ENCODE data around the gene SFXN3. TPM values are rescaled to one million over a fixed set of nuclear protein-coding genes. Genes with fewer than 3 reads are reported as not detected.
A peak's percentile ranks its signal among the peaks of the same experiment; 100 is the strongest.

The SFXN3 gene
- polyA plus RNA-seq, 3 donors: 21.3 to 152 (median 24.2) TPM

DNA sequence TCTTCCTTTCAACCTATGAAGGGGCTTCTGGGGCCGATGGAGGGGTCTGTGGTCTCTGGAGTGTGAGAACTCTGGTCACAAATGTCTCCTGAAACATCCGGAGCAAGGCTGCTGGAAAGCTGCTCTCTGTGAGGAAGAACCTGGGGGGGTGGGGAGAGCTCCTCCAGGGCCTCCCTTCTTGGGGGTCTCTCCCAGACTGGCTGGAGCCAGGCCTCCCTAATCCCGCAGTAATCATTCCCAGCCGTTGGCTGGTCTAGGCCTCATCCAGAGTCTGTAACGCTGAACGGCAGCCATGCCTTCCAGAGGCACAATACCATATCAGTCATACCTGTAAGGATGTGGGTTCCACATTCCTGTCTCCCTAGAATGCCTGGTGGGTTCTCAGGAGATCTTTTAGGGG lies 35.9 kb upstream of the SFXN3 start:
- no peak overlapping the region for H3K9ac ChIP-seq (ENCODE audit: insufficient read depth, low read length, poor library complexity, severe bottlenecking)
- no peaks in the 10 kb centered on the region for H4K20me1 ChIP-seq (ENCODE audit: insufficient read depth, low read length)
- peaks cover 25% of the 10 kb centered on the region for H3K4me1 Mint-ChIP-seq
- no peaks in the 10 kb centered on the region for H3K9me3 ChIP-seq (replicated peaks in 1 of 2; ENCODE audit: control insufficient read depth in 1 of 2, insufficient read depth in 1 of 2, low read length in 2 of 2)
- TF ChIP-seq, protein P1, sequence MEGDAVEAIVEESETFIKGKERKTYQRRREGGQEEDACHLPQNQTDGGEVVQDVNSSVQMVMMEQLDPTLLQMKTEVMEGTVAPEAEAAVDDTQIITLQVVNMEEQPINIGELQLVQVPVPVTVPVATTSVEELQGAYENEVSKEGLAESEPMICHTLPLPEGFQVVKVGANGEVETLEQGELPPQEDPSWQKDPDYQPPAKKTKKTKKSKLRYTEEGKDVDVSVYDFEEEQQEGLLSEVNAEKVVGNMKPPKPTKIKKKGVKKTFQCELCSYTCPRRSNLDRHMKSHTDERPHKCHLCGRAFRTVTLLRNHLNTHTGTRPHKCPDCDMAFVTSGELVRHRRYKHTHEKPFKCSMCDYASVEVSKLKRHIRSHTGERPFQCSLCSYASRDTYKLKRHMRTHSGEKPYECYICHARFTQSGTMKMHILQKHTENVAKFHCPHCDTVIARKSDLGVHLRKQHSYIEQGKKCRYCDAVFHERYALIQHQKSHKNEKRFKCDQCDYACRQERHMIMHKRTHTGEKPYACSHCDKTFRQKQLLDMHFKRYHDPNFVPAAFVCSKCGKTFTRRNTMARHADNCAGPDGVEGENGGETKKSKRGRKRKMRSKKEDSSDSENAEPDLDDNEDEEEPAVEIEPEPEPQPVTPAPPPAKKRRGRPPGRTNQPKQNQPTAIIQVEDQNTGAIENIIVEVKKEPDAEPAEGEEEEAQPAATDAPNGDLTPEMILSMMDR (IDR thresholded peaks at IDR 0.05): no peak
- H3K27me3 ChIP-seq (ENCODE audit: control insufficient read depth in 2 of 2, insufficient read depth in 2 of 2, low read length in 2 of 2): no peaks in the 10 kb centered on the region
- no peak overlapping the region for H3K27ac ChIP-seq (ENCODE audit: low read depth in 1 of 2, low read length in 2 of 2)
- peaks cover 25 to 31% of the 10 kb centered on the region in 2 donors for H3K36me3 Mint-ChIP-seq
- H3K4me3 Mint-ChIP-seq: no peak overlapping the region
- intact Hi-C loops (cut with micrococcal nuclease): no loop called here
- no peak overlapping the region for H3K4me3 ChIP-seq (replicated peaks in 1 of 3; ENCODE audit: low read depth in 2 of 3, low read length in 3 of 3)
- peaks cover 2 to 3% (median 3%) of the 10 kb centered on the region in 3 donors for H3K27me3 Mint-ChIP-seq (ENCODE audit: low read depth in 3 of 3)
- no peak overlapping the region for H3K4me2 ChIP-seq (replicated peaks; ENCODE audit: extremely low read depth, low read length, poor library complexity, severe bottlenecking)
- H3K36me3 ChIP-seq (replicated peaks in 1 of 2; ENCODE audit: control insufficient read depth in 1 of 2, insufficient read depth in 2 of 2, low read length in 2 of 2): peaks cover 14 to 23% of the 10 kb centered on the region in 2 donors
- no peak overlapping the region for H2AFZ ChIP-seq (ENCODE audit: insufficient read depth, low read depth, low read length, poor library complexity, severe bottlenecking)
- no peaks in the 10 kb centered on the region for H3K9me3 Mint-ChIP-seq
- no peak overlapping the region for H3K27ac Mint-ChIP-seq
- H3K4me1 ChIP-seq (ENCODE audit: control insufficient read depth in 1 of 2, insufficient read depth in 2 of 2, low read length in 2 of 2): peaks cover 25 to 38% of the 10 kb centered on the region in 2 donors
- 95% methylated on average over 3 of the region's 6 CpGs for WGBS (ENCODE audit: insufficient coverage)
- DNase-seq: no peak
- H3K79me2 ChIP-seq (ENCODE audit: insufficient read depth, low read length): no peaks in the 10 kb centered on the region

DNA sequence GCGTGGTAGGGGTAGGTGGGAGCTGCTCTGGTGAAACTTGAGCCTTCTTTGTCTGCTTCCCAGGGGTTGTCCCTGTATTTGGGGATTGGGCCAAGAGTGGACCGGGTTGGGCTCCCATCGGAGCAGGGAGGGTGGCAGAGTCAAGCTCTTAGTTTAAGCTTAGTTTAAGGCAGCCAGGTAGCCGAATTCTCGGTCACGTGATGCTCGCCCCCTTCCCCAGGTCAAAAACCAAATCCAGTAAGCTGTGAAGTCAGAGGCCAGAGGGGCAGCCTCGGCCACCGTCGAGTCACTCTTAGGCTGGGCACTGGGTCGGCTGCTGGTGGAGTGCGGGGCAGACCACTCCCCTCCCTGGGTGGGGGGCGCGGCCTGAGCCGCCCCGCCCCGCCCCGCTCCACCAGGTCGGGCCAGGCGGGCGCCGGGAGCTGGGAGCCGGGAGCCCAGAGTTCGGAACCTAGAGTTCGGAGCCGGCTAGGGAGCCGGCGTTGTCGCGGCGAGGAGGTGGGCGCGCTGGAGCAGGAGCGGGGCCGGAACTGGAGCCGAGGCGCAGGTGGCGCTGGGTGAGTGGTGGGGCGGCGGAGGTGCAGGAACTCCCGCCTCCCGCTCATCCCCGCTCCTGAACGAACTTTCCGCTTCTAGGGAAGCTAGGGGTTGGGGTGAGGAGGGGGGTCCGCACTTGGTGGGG lies 34.2 kb upstream of the SFXN3 start:
- Histone ChIP-seq H2AFZ (ENCODE audit: insufficient read depth, low read depth, low read length, poor library complexity, severe bottlenecking) (peak overlapping the region; percentile 94), H4K20me1 (ENCODE audit: insufficient read depth, low read length) (no peaks in the 10 kb centered on the region), H3K4me1 (ENCODE audit: control insufficient read depth in 1 of 2, insufficient read depth in 2 of 2, low read length in 2 of 2) (peaks cover 35 to 52% of the 10 kb centered on the region in 2 donors), H3K36me3 (replicated peaks in 1 of 2; ENCODE audit: control insufficient read depth in 1 of 2, insufficient read depth in 2 of 2, low read length in 2 of 2) (peaks cover 3 to 9% of the 10 kb centered on the region in 2 donors), H3K9me3 (replicated peaks in 1 of 2; ENCODE audit: control insufficient read depth in 1 of 2, insufficient read depth in 1 of 2, low read length in 2 of 2) (no peaks in the 10 kb centered on the region), H3K9ac (ENCODE audit: insufficient read depth, low read length, poor library complexity, severe bottlenecking) (peak overlapping the region; percentile 86), H3K79me2 (ENCODE audit: insufficient read depth, low read length) (peaks cover 5% of the 10 kb centered on the region), H3K4me2 (replicated peaks; ENCODE audit: extremely low read depth, low read length, poor library complexity, severe bottlenecking) (peak overlapping the region; percentile 85), H3K27me3 (ENCODE audit: control insufficient read depth in 2 of 2, insufficient read depth in 2 of 2, low read length in 2 of 2) (no peaks in the 10 kb centered on the region), H3K27ac (ENCODE audit: low read depth in 1 of 2, low read length in 2 of 2) (peak overlapping the region in 1 of 2 donors; percentile 48), H3K4me3 (replicated peaks in 1 of 3; ENCODE audit: low read depth in 2 of 3, low read length in 3 of 3) (peak overlapping the region; percentile 74 to 92 (median 88))
- TF ChIP-seq, protein P1 (IDR thresholded peaks at IDR 0.05): no peak
- peaks cover 39% of the 10 kb centered on the region for H3K4me1 Mint-ChIP-seq
- 3% methylated on average over 43 of the region's 46 CpGs for WGBS (ENCODE audit: insufficient coverage)
- H3K4me3 Mint-ChIP-seq: peak overlapping the region; percentile 95 to 98
- H3K9me3 Mint-ChIP-seq: no peaks in the 10 kb centered on the region
- H3K27me3 Mint-ChIP-seq (ENCODE audit: low read depth in 3 of 3): peaks cover 0 to 5% (median 4%) of the 10 kb centered on the region in 3 donors
- intact Hi-C loops (cut with micrococcal nuclease): no loop called here
- no peak for DNase-seq
- peak overlapping the region; percentile 15 to 83 (median 64) for H3K27ac Mint-ChIP-seq
- peaks cover 14 to 17% of the 10 kb centered on the region in 2 donors for H3K36me3 Mint-ChIP-seq
